Fibroblast of skin of left quadriceps (primary cell): ENCODE data around the gene NAPSA.
"Not testable (repeated sequence)": the region's sequence is repeated elsewhere in the genome, so short reads cannot be mapped to it uniquely, and the experiment has no call there.

ENCODE experiments used
- DNase-seq, 2 experiments: peaks; one replicate each; pipeline ENCODE4 v3.0.0-alpha.2; 2013; ENCODE audit warnings: low read depth in 2 of 2

The NAPSA gene

GRCh38 chr19:50331221-50331993 is 34.0 kb downstream of the NAPSA start:
- DNase-seq = no peak

GRCh38 chr19:50330365-50331078 is 34.9 kb downstream of the NAPSA start:
- peak in 1 of 2 experiments; percentile 4 for DNase-seq

GRCh38 chr19:50329926-50330294 is 35.5 kb downstream of the NAPSA start:
- DNase-seq = not testable (repeated sequence)

GRCh38 chr19:50329146-50329925 is 36.1 kb downstream of the NAPSA start, which contains the start of gene KCNC3:
KCNC3 (minus strand) TSS chr19:50329377; CDS start chr19:50329082, 295 bp downstream.
- DNase-seq = peak; percentile 82 to 85

GRCh38 chr19:50328873-50329145 is 36.6 kb downstream of the NAPSA start:
- no peak for DNase-seq

GRCh38 chr19:50328224-50328872 is 37.1 kb downstream of the NAPSA start:
- no peak for DNase-seq

GRCh38 chr19:50327461-50328223 is 37.8 kb downstream of the NAPSA start:
- no peak for DNase-seq

- DNase-seq = no peak
Observed at GRCh38 chr19:50327013-50327412, 38.4 kb downstream of the NAPSA start.

- no peak for DNase-seq
Observed at GRCh38 chr19:50326101-50326664, 39.3 kb downstream of the NAPSA start.

- DNase-seq = no peak
Observed at GRCh38 chr19:50325310-50326100, 39.9 kb downstream of the NAPSA start.

GRCh38 chr19:50324331-50324730 is 41.1 kb downstream of the NAPSA start:
- no peak for DNase-seq

GRCh38 chr19:50323782-50324133 is 41.7 kb downstream of the NAPSA start:
- DNase-seq = no peak

GRCh38 chr19:50322931-50323781 is 42.3 kb downstream of the NAPSA start:
- DNase-seq = no peak

GRCh38 chr19:50322234-50322633 is 43.2 kb downstream of the NAPSA start:
- DNase-seq = no peak

- DNase-seq = no peak
Observed at GRCh38 chr19:50321831-50322230, 43.6 kb downstream of the NAPSA start.

GRCh38 chr19:50320596-50320995 is 44.8 kb downstream of the NAPSA start:
- no peak for DNase-seq

GRCh38 chr19:50320051-50320450 is 45.4 kb downstream of the NAPSA start:
- DNase-seq = no peak

GRCh38 chr19:50319156-50319555 is 46.3 kb downstream of the NAPSA start:
- no peak for DNase-seq

GRCh38 chr19:50318438-50318837 is 47.0 kb downstream of the NAPSA start:
- DNase-seq = no peak
